GM18505 (cell line): ENCODE data around the gene PPIF.
A peak's percentile ranks its signal among the peaks of the same experiment; 100 is the strongest.

Source experiments
- ATAC-seq: cut with Tn5 transposase; IDR thresholded peaks from one replicate; pipeline ENCODE4 v1.9.1; 2021; ENCODE audit not compliant: unreplicated experiment
- POLR2A ChIP-seq: IDR thresholded peaks from 4 replicates; pipeline ENCODE4 v1.6.1; 2011; ENCODE audit warnings: borderline replicate concordance; ENCODE audit not compliant: insufficient read depth, insufficient read length; ENCODE audit errors: extremely low read depth

The PPIF gene

GRCh38 chr10:79344502-79345195 is 2.6 kb upstream of the PPIF start:
- no peak for ATAC-seq
- TF ChIP-seq POLR2A = no peak

- TF ChIP-seq POLR2A = no peak
- no peak for ATAC-seq
Measured at GRCh38 chr10:79345241-79346011, 1.8 kb upstream of the PPIF start.

- no peak for ATAC-seq
Measured at GRCh38 chr10:79346012-79346340, 1.3 kb upstream of the PPIF start.

GRCh38 chr10:79346388-79347225 is 662 bp upstream of the PPIF start:
- ATAC-seq = no peak

More at GRCh38 chr10:79346012-79346340, 1.3 kb upstream of the PPIF start:
- no peak for TF ChIP-seq POLR2A

GRCh38 chr10:79347894-79348639 is 798 bp downstream of the PPIF start:
- TF ChIP-seq POLR2A = peak; percentile 57

More at GRCh38 chr10:79346388-79347225, 662 bp upstream of the PPIF start:
- TF ChIP-seq POLR2A = no peak

GRCh38 chr10:79348640-79348988 is 1.3 kb downstream of the PPIF start:
- TF ChIP-seq POLR2A = no peak
- no peak for ATAC-seq

More at GRCh38 chr10:79347894-79348639, 798 bp downstream of the PPIF start:
- ATAC-seq = peak; percentile 56

GRCh38 chr10:79349072-79349491 is 1.8 kb downstream of the PPIF start:
- no peak for ATAC-seq
- TF ChIP-seq POLR2A = no peak

GRCh38 chr10:79349766-79350406 is 2.6 kb downstream of the PPIF start:
- no peak for TF ChIP-seq POLR2A
- ATAC-seq = no peak

GRCh38 chr10:79350407-79351154 is 3.3 kb downstream of the PPIF start:
- no peak for ATAC-seq
- TF ChIP-seq POLR2A = no peak

GRCh38 chr10:79351332-79351731 is 4.1 kb downstream of the PPIF start:
- ATAC-seq = no peak

GRCh38 chr10:79352035-79352877 is 5.0 kb downstream of the PPIF start:
- ATAC-seq = no peak
- no peak for TF ChIP-seq POLR2A

More at GRCh38 chr10:79351332-79351731, 4.1 kb downstream of the PPIF start:
- no peak for TF ChIP-seq POLR2A

GRCh38 chr10:79353000-79353406 is 5.7 kb downstream of the PPIF start:
- no peak for ATAC-seq
- no peak for TF ChIP-seq POLR2A

- ATAC-seq = no peak
- TF ChIP-seq POLR2A = peak; percentile 31
Measured at GRCh38 chr10:79353726-79354125, 6.5 kb downstream of the PPIF start.
